Activated B cell treated with CpG ODN at 0.5 μM for 24 hours (primary cell): ENCODE measurements around the gene SLC35G2. TPM values are rescaled to one million over a fixed set of nuclear protein-coding genes. Genes with fewer than 3 reads are reported as not detected.
A peak's percentile ranks its signal among the peaks of the same experiment; 100 is the strongest.
"Not testable (repeated sequence)": the region's sequence is repeated elsewhere in the genome, so short reads cannot be mapped to it uniquely, and the experiment has no call there.

Experiments
- ATAC-seq: fragments of 200-7000 bp; cut with Tn5 transposase; one replicate; pipeline ENCODE4 v1.10.0; 2021; ENCODE audit warnings: low read depth, mild to moderate bottlenecking, moderate library complexity
- CTCF ChIA-PET: fragments of 350-600 bp; sonication (Branson Sonifier 250); formaldehyde crosslinking; loops from one replicate; lab custom pipeline; 2021; ENCODE audit warnings: antibody characterized with exemption; lab: Charles Lee
- POLR2A ChIA-PET: fragments of 350-600 bp; sonication (Branson Sonifier 250); formaldehyde crosslinking; loops from one replicate; lab custom pipeline; 2021; ENCODE audit warnings: antibody characterized with exemption; lab: Charles Lee
- DNase-seq: peaks from one replicate; pipeline ENCODE4 v3.0.0; 2022
- H3K27ac Mint-ChIP-seq: one replicate; pipeline ENCODE4 v1.8.0; 2020; ENCODE audit warnings: mixed read lengths
- H3K27me3 Mint-ChIP-seq: one replicate; pipeline ENCODE4 v1.8.0; 2021; ENCODE audit warnings: mixed read lengths
- H3K36me3 Mint-ChIP-seq: one replicate; pipeline ENCODE4 v1.8.0; 2021; ENCODE audit warnings: low read depth, mixed read lengths
- H3K4me1 Mint-ChIP-seq: one replicate; pipeline ENCODE4 v1.8.0; 2021; ENCODE audit warnings: mixed read lengths
- H3K4me3 Mint-ChIP-seq: one replicate; pipeline ENCODE4 v1.8.0; 2020; ENCODE audit warnings: mild to moderate bottlenecking, mixed read lengths
- H3K9me3 Mint-ChIP-seq: one replicate; pipeline ENCODE4 v1.8.0; 2020; ENCODE audit warnings: mixed read lengths
- CTCF ChIP-seq: fragments of 200-600 bp; IDR thresholded peaks from one replicate; pipeline ENCODE4 v1.8.0; 2022; ENCODE audit warnings: antibody characterized with exemption, mild to moderate bottlenecking
- intact Hi-C: fragments of 100-400 bp; cut with micrococcal nuclease; formaldehyde crosslinking; loops from one replicate; pipeline ENCODE4 v1.15.1; 2024
- total RNA-seq: library from RNA; stranded (reverse); gene quantifications from 2 replicates; pipeline ENCODE4 v1.2.3, GENCODE V29; 2022

The SLC35G2 gene
- total RNA-seq, 1 donor from 2014 or later, result 4.3 TPM

DNA sequence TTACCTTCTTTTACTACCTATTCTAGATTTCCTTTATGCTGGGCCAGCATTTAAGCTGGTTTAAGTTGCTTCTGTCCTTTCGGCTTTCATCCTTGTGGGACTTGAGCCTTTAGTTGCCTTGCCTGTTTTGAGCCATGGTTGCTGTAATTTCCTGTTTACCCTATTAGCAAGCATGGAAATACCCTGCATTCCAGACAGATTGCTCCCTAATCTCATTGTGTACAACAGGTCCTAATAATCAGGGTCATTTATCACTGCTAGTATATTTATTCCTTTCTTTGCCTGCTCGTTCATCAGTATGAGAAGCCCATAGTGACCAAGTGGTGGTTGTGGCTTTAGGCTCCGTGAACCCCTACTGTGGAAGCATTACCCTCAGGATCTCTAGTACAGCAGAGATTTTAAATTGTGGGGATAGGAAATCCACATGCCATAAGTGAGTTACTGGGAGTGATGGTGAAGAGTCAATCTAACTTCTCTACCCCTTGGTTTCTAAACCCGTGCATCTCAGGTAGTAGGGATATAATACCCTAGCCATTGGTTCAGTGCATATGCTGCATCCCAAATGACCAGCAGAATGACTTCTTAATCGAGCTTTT is 75.0 kb downstream of the SLC35G2 start:
- H3K36me3 Mint-ChIP-seq, result peaks cover 48% of the 10 kb centered on the region
- no peak for TF ChIP-seq CTCF
- peaks cover 53% of the 10 kb centered on the region for H3K4me1 Mint-ChIP-seq
- no peak overlapping the region for H3K27ac Mint-ChIP-seq
- DNase-seq (no peak), ATAC-seq (no peak)
- peaks cover 3% of the 10 kb centered on the region for H3K9me3 Mint-ChIP-seq
- POLR2A ChIA-PET, result no interaction called here
- no peak overlapping the region for H3K4me3 Mint-ChIP-seq
- no peaks in the 10 kb centered on the region for H3K27me3 Mint-ChIP-seq
- CTCF ChIA-PET, result interaction anchor here (1.0 kb wide), 1 partner anchor 142 kb away, joined by 3 read pairs; the partner anchor contains the start of gene STAG1
- intact Hi-C loops, result loop anchor here (2.0 kb wide), 1 partner anchor 19 kb away; no protein-coding TSS in a partner anchor

- H3K9me3 Mint-ChIP-seq, H3K27ac Mint-ChIP-seq, H3K27me3 Mint-ChIP-seq, H3K4me3 Mint-ChIP-seq, CTCF ChIA-PET, DNase-seq, ATAC-seq: not testable (repeated sequence)
- H3K36me3 Mint-ChIP-seq, result peaks cover 33% of the 10 kb centered on the region
- H3K4me1 Mint-ChIP-seq, result peaks cover 76% of the 10 kb centered on the region
- intact Hi-C loops, result loop anchor here (5.0 kb wide), 1 partner anchor 40 kb away; no protein-coding TSS in a partner anchor
- POLR2A ChIA-PET, result interaction anchor here (1.9 kb wide), 1 partner anchor 34 kb away, joined by 5 read pairs; no protein-coding TSS in a partner anchor
These were observed 78.2 kb downstream of the SLC35G2 start for GRCh38 chr3:136897171-136897570.

DNA sequence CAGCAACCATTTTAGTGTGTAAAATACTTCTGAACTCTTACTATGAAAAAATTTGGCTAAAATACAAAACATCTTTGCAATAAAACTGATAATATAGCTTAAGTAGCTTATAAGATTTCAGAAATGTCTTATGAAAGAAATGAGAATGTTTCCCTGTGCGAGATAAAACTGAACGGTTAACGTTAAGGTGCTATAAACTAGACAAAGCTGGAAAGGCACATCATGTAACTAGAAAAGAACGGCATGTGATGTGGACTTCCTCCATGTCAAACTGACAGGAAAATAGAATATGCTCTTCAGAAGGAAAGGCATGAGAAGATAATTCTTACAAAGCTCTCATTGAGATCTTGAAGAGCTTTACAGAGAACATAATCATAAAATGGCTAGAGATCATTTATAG is 79.6 kb downstream of the SLC35G2 start:
- no peak for DNase-seq
- no peak for ATAC-seq
- peaks cover 73% of the 10 kb centered on the region for H3K4me1 Mint-ChIP-seq
- H3K27ac Mint-ChIP-seq, result peak overlapping the region; percentile 66
- H3K4me3 Mint-ChIP-seq, result no peak overlapping the region
- H3K9me3 Mint-ChIP-seq, result peaks cover 2% of the 10 kb centered on the region
- intact Hi-C loops, result loop anchor here (5.0 kb wide), 1 partner anchor 39 kb away; no protein-coding TSS in a partner anchor
- no peaks in the 10 kb centered on the region for H3K27me3 Mint-ChIP-seq
- CTCF ChIA-PET, result no interaction called here
- POLR2A ChIA-PET, result interaction anchor here (0.7 to 1.9 kb wide), 3 partner anchors 25 to 146 kb away, joined by 3 to 5 read pairs (median 3); partner anchors contain the start of gene STAG1
- H3K36me3 Mint-ChIP-seq, result peaks cover 30% of the 10 kb centered on the region
- no peak for TF ChIP-seq CTCF

DNA sequence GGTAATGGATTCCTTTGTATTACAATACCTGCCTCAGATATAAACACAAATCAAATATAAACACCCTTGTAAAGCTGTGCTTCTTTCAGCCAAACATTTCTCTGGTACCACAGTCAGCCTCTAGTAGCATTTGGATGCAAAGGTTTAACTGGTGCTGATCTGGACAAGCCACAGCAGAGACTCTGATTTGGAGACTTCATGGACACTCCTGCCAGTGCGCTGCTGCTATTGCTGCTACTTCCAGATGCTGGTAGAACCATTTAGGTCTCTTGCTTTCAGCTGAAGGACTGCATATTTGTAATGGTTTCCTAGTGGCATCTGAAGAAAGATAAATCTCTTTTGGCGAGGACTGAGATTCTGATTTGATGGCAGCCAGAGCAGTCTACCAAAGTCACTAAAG is 80.0 kb downstream of the SLC35G2 start:
- ChIA-PET CTCF (no interaction called here), POLR2A (interaction anchor here (0.7 to 1.9 kb wide), 3 partner anchors 25 to 147 kb away, joined by 3 to 5 read pairs (median 3); partner anchors contain the start of gene STAG1)
- TF ChIP-seq CTCF, result no peak
- DNase-seq (no peak), ATAC-seq (no peak)
- Mint-ChIP-seq H3K4me1 (peaks cover 72% of the 10 kb centered on the region), H3K27me3 (no peaks in the 10 kb centered on the region), H3K9me3 (peaks cover 4% of the 10 kb centered on the region), H3K36me3 (peaks cover 31% of the 10 kb centered on the region), H3K27ac (peak overlapping the region; percentile 66), H3K4me3 (no peak overlapping the region)
- intact Hi-C loops, result loop anchor here (5.0 kb wide), 1 partner anchor 38 kb away; no protein-coding TSS in a partner anchor

DNA sequence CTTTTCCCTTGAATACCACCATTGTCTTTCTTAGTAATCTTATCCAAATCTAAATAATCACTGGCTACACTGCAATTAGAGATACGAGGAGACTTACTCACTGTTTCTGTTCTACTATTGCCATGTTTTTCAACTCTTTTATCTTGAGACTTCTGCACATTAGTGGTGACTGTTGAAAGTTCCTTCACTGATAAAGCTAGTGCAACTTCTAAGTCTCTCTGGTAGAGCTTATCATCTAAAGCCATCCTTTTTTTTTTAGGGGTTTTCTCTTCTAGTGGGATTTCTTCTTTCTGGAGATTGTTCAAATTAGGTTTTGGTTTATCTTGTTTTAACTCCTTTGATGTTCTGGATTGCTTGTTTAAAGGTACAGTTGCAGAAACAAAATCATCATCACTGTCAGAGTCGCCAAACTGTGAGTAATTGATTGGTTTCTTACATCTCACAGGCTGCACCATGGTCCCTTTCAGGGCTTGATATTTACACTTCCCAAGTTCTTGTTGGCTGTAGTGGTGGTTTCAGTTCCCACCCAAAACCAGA is 80.8 kb downstream of the SLC35G2 start:
- no peaks in the 10 kb centered on the region for H3K27me3 Mint-ChIP-seq
- TF ChIP-seq CTCF, result no peak
- DNase-seq (no peak), ATAC-seq (no peak)
- H3K4me3 Mint-ChIP-seq, result peak overlapping the region; percentile 29
- ChIA-PET CTCF (interaction anchor here (0.9 kb wide), 1 partner anchor 101 kb away, joined by 3 read pairs; no protein-coding TSS in a partner anchor), POLR2A (no interaction called here)
- peak overlapping the region; percentile 6 for H3K27ac Mint-ChIP-seq
- peaks cover 65% of the 10 kb centered on the region for H3K4me1 Mint-ChIP-seq
- H3K9me3 Mint-ChIP-seq, result peaks cover 6% of the 10 kb centered on the region
- intact Hi-C loops, result loop anchor here (1.0 to 5.0 kb wide), 4 partner anchors 9 to 38 kb away; partner anchors contain the start of gene NCK1
- peaks cover 31% of the 10 kb centered on the region for H3K36me3 Mint-ChIP-seq

- H3K4me3 Mint-ChIP-seq, result peak overlapping the region; percentile 39
- H3K9me3 Mint-ChIP-seq, result not testable (repeated sequence)
- H3K36me3 Mint-ChIP-seq, result peaks cover 37% of the 10 kb centered on the region
These were observed 81.8 kb downstream of the SLC35G2 start for GRCh38 chr3:136900694-136901093.

More at GRCh38 chr3:136900694-136901093, 81.8 kb downstream of the SLC35G2 start:
- H3K27me3 Mint-ChIP-seq, POLR2A ChIA-PET, CTCF ChIA-PET, DNase-seq: not testable (repeated sequence)
- Mint-ChIP-seq H3K4me1 (peaks cover 65% of the 10 kb centered on the region), H3K27ac (peak overlapping the region; percentile 62)
- peak; percentile 25 for ATAC-seq
- intact Hi-C loops, result loop anchor here (1.0 to 5.0 kb wide), 3 partner anchors 8 to 38 kb away; partner anchors contain the start of gene NCK1
